Esophagus squamous epithelium (tissue), 4 donors: ENCODE results near the gene PRAC1.

Source experiments
- CTCF ChIP-seq, 6 experiments: fragments of 450-650 bp in 4 of 6; fragments of 200-600 bp in 2 of 6; sonication (generic) in 2 of 6; IDR thresholded peaks; one replicate each; pipeline ENCODE4 v1.5.1; 2016 to 2019; ENCODE audit warnings: antibody characterized with exemption in 6 of 6, mild to moderate bottlenecking in 4 of 6, moderate library complexity in 4 of 6
- POLR2A ChIP-seq, 4 donors: fragments of 450-650 bp; IDR thresholded peaks; one replicate each; pipeline ENCODE4 v1.6.1; 2017; ENCODE audit warnings: antibody characterized with exemption in 4 of 4, mild to moderate bottlenecking in 4 of 4, moderate library complexity in 3 of 4

GRCh38 chr17:48718227-48718760 is 4.0 kb downstream of the PRAC1 start:
- TF ChIP-seq CTCF (IDR thresholded peaks at IDR 0.05) (no peak), POLR2A (IDR thresholded peaks at IDR 0.05) (no peak)
